Upper lobe of right lung (tissue), 1 donor: ENCODE measurements around the gene RCSD1. TPM values are rescaled to one million over a fixed set of nuclear protein-coding genes. Genes with fewer than 3 reads are reported as not detected.

Experiments used
- ATAC-seq: fragments of 200-7000 bp; cut with Tn5 transposase; one replicate; pipeline ENCODE4 v1.9.1; 2020; ENCODE audit warnings: mild to moderate bottlenecking, moderate library complexity
- DNase-seq: peaks from one replicate; pipeline ENCODE4 v3.0.0-alpha.2; 2020
- H3K27ac ChIP-seq: fragments of 200-600 bp; one replicate; pipeline ENCODE4 v1.8.0; 2022
- H3K27me3 ChIP-seq: fragments of 200-600 bp; one replicate; pipeline ENCODE4 v1.8.0; 2022; ENCODE audit warnings: mild to moderate bottlenecking
- H3K36me3 ChIP-seq: fragments of 200-600 bp; one replicate; pipeline ENCODE4 v1.8.0; 2022
- H3K4me1 ChIP-seq: fragments of 200-600 bp; one replicate; pipeline ENCODE4 v1.8.0; 2022
- H3K4me3 ChIP-seq: fragments of 200-600 bp; one replicate; pipeline ENCODE4 v1.8.0; 2022; ENCODE audit warnings: mild to moderate bottlenecking
- H3K9me3 ChIP-seq: fragments of 200-600 bp; one replicate; pipeline ENCODE4 v1.8.0; 2022
- intact Hi-C: fragments of 100-400 bp; cut with DNase I; formaldehyde crosslinking; loops from one replicate; pipeline ENCODE4 v1.11.0; 2022
- total RNA-seq: library from RNA; stranded (reverse); fragmentation: NEBNext Ultra II Directional; extraction: Animal tissue kit (Norgen Biotek cat#: 25700); gene quantifications from one replicate; pipeline ENCODE4 v1.2.1, GENCODE V29; 2021
- TF ChIP-seq, protein P1 (sequence below): fragments of 200-600 bp; IDR thresholded peaks from one replicate; pipeline ENCODE4 v1.8.0; 2022; ENCODE audit warnings: antibody characterized with exemption
- donor health status: DM: no; HTN: yes; CAD: no; lungs with severe emphysema.

The RCSD1 gene
- total RNA-seq, 1 donor from 2014 or later = 14.8 TPM

DNA sequence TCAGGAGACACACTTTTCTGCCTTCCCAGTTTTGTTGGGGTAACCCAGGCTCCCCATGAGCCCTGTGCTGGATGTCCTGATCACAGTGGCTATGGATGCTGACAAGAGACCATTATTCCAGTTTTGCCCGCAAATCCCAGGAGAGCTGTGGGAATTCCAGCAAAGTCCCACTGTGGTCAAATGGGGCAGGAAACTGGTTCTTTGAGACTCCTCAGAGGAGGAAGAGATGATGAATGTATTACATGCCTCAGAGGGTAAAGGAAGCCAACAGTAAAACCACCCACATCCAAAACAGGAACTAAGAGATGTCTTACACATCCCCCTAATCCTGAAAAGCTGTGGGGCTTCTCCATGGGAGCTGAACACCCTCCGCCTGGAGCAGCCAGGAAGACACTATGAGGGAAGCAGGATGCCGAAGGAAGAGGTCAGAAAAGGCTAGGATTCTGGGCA lies 78.9 kb downstream of the RCSD1 start:
- Histone ChIP-seq H3K27me3 (no peaks in the 10 kb centered on the region), H3K36me3 (peaks cover 6% of the 10 kb centered on the region), H3K4me1 (no peaks in the 10 kb centered on the region), H3K4me3 (no peak overlapping the region), H3K27ac (no peak overlapping the region), H3K9me3 (no peaks in the 10 kb centered on the region)
- peak; percentile 34 for ATAC-seq
- intact Hi-C loops = no loop called here
- TF ChIP-seq, protein P1, sequence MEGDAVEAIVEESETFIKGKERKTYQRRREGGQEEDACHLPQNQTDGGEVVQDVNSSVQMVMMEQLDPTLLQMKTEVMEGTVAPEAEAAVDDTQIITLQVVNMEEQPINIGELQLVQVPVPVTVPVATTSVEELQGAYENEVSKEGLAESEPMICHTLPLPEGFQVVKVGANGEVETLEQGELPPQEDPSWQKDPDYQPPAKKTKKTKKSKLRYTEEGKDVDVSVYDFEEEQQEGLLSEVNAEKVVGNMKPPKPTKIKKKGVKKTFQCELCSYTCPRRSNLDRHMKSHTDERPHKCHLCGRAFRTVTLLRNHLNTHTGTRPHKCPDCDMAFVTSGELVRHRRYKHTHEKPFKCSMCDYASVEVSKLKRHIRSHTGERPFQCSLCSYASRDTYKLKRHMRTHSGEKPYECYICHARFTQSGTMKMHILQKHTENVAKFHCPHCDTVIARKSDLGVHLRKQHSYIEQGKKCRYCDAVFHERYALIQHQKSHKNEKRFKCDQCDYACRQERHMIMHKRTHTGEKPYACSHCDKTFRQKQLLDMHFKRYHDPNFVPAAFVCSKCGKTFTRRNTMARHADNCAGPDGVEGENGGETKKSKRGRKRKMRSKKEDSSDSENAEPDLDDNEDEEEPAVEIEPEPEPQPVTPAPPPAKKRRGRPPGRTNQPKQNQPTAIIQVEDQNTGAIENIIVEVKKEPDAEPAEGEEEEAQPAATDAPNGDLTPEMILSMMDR = no peak
- DNase-seq = no peak

GRCh38 chr1:167710836-167711235 lies 80.8 kb downstream of the RCSD1 start:
- intact Hi-C loops = no loop called here
- ATAC-seq = no peak
- DNase-seq = no peak
- H3K4me1 ChIP-seq = no peaks in the 10 kb centered on the region
- no peak overlapping the region for H3K4me3 ChIP-seq
- TF ChIP-seq, protein P1 = no peak
- H3K9me3 ChIP-seq = no peaks in the 10 kb centered on the region
- no peaks in the 10 kb centered on the region for H3K27me3 ChIP-seq
- H3K36me3 ChIP-seq = no peaks in the 10 kb centered on the region
- no peak overlapping the region for H3K27ac ChIP-seq

DNA sequence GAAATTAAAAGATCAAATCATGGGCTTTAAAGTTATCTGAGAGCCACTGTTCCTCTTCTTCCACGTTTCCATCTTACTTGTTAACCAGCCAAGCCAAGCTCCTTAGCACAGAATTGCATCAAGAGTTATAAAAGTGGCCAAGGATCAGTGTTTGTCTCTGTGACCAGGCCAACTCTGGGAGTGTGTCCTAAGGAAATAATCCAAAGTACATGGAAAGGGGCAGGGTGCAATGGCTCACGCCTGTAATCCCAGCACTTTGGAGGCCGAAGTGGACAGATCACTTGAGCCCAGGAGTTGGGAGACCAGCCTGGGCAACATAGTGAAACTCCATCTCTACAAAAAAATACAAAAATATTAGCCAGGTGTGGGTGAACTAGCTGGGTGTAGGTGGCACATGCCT lies 81.8 kb downstream of the RCSD1 start:
- intact Hi-C loops = no loop called here
- TF ChIP-seq, protein P1 = no peak
- H3K4me1 ChIP-seq = no peaks in the 10 kb centered on the region
- H3K4me3 ChIP-seq = no peak overlapping the region
- no peaks in the 10 kb centered on the region for H3K9me3 ChIP-seq
- DNase-seq = no peak
- ATAC-seq = no peak
- no peaks in the 10 kb centered on the region for H3K36me3 ChIP-seq
- no peak overlapping the region for H3K27ac ChIP-seq
- H3K27me3 ChIP-seq = no peaks in the 10 kb centered on the region

DNA sequence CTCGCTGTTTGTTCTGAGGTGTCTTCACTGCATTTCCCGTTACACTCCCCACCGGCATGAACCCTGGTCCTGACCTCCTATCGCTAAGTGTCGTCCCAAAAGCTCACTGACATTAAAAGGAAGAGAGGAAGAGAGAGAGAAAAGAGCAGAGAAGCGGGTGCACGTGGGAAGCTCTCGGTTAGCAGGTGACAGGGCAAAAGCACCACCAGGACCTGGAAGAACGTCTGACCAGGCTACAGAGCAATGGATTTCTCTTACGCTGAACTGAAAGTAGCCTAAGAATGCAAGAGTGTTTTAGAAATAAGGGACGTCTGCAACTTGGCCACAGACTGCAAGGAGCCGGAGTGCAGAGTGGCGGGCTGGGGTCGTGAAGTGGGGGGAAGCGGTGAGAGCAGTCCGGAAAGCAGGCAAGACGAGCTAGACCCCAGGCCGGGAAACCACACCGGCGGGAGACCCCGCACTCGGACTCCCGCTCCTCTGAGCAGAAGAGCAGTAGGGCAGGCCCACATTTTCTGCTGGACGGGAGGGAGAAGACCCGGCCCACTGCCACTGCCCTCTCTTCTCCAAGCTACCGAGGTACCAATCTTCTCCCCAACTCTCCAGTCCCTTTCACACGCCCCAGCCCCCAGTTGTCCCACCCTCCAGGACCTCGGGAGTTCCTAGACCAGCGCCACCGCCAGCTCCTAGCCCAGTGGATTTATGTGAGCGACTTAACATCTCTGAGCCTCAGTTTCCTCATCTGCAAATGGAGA lies 83.5 kb downstream of the RCSD1 start:
- Histone ChIP-seq H3K4me1 (no peaks in the 10 kb centered on the region), H3K27ac (peak overlapping the region; percentile 86), H3K4me3 (peak overlapping the region; percentile 81), H3K36me3 (no peaks in the 10 kb centered on the region), H3K27me3 (no peaks in the 10 kb centered on the region), H3K9me3 (no peaks in the 10 kb centered on the region)
- peak; percentile 1 for ATAC-seq
- intact Hi-C loops = no loop called here
- peak; percentile 71 for DNase-seq
- TF ChIP-seq, protein P1 = no peak

- no peaks in the 10 kb centered on the region for H3K4me1 ChIP-seq
- intact Hi-C loops = no loop called here
- H3K4me3 ChIP-seq = peak overlapping the region; percentile 81
- H3K9me3 ChIP-seq = no peaks in the 10 kb centered on the region
- H3K36me3 ChIP-seq = no peaks in the 10 kb centered on the region
- DNase-seq (peak; percentile 95), ATAC-seq (peak; percentile 94)
- H3K27ac ChIP-seq = peak overlapping the region; percentile 86
- H3K27me3 ChIP-seq = no peaks in the 10 kb centered on the region
- TF ChIP-seq, protein P1 = no peak
These were observed 84.0 kb downstream of the RCSD1 start for GRCh38 chr1:167714098-167714438.
